Thoracic aorta (tissue), 2 donors: ENCODE results near the gene MRAP. TPM values are rescaled to one million over a fixed set of nuclear protein-coding genes. Genes with fewer than 3 reads are reported as not detected.

ENCODE experiments used
- ATAC-seq: fragments of 150-250 bp; one replicate; pipeline ENCODE4 v1.8.0; 2017; ENCODE audit warnings: low read depth; ENCODE audit not compliant: insufficient number of reproducible peaks, low FRiP score
- DNase-seq: peaks from one replicate; pipeline ENCODE4 v3.0.0-alpha.2; 2020; ENCODE audit warnings: low spot score
- H3K27ac ChIP-seq, 2 donors: fragments of 200-600 bp; sonication (generic); 1 replicate in 1 of 2; 2 replicates in 1 of 2; pipeline ENCODE4 v1.5.1; 2016; ENCODE audit warnings: mild to moderate bottlenecking in 2 of 2, moderate library complexity in 2 of 2
- H3K27me3 ChIP-seq: fragments of 200-600 bp; sonication (generic); replicated peaks from 2 replicates; pipeline ENCODE4 v1.6.0; 2016; ENCODE audit warnings: mild to moderate bottlenecking; ENCODE audit not compliant: insufficient read depth
- H3K36me3 ChIP-seq: fragments of 200-600 bp; sonication (generic); one replicate; pipeline ENCODE4 v1.5.1; 2016
- H3K4me1 ChIP-seq, 2 donors: fragments of 200-600 bp; sonication (generic); 1 replicate in 1 of 2; 2 replicates in 1 of 2; pipeline versions ENCODE4 v1.5.1 to v1.6.0; 2016; ENCODE audit warnings: low read depth in 2 of 2, mild to moderate bottlenecking in 1 of 2; ENCODE audit not compliant: control insufficient read depth in 1 of 2
- H3K4me3 ChIP-seq: fragments of 200-600 bp; sonication (generic); 2 replicates; pipeline ENCODE4 v1.5.1; 2016; ENCODE audit warnings: mild to moderate bottlenecking
- H3K9me3 ChIP-seq: fragments of 200-600 bp; sonication (generic); 2 replicates; pipeline ENCODE4 v1.5.1; 2016
- CTCF ChIP-seq: fragments of 200-600 bp; sonication (generic); IDR thresholded peaks from one replicate; pipeline ENCODE4 v1.5.1; 2019; ENCODE audit warnings: antibody characterized with exemption
- total RNA-seq, 2 donors: library from RNA; depleted of rRNA; stranded (reverse); fragments of >200 nt; gene quantifications; one replicate each; pipeline versions ENCODE4 v1.1.0 to v1.2.3, GENCODE V29; 2016

Gene MRAP
- total RNA-seq, 2 donors from 2014 or later = not detected

- DNase-seq = no peak
- Histone ChIP-seq H3K4me3 (no peak overlapping the region), H3K36me3 (peaks cover 50% of the 10 kb centered on the region), H3K9me3 (no peaks in the 10 kb centered on the region), H3K27ac (no peak overlapping the region), H3K4me1 (peaks cover 21 to 35% of the 10 kb centered on the region in 2 donors), H3K27me3 (no peaks in the 10 kb centered on the region)
- ATAC-seq = no peak
- no peak for TF ChIP-seq CTCF
Measured at GRCh38 chr21:32332463-32332951, 33.9 kb downstream of the MRAP start.

- no peak for DNase-seq
- no peak overlapping the region for H3K27ac ChIP-seq
- H3K9me3 ChIP-seq = no peaks in the 10 kb centered on the region
- no peak for TF ChIP-seq CTCF
- ATAC-seq = no peak
- peaks cover 7 to 20% of the 10 kb centered on the region in 2 donors for H3K4me1 ChIP-seq
- no peaks in the 10 kb centered on the region for H3K27me3 ChIP-seq
- H3K36me3 ChIP-seq = peaks cover 54% of the 10 kb centered on the region
- H3K4me3 ChIP-seq = no peak overlapping the region
Measured at GRCh38 chr21:32333953-32334673, 35.5 kb downstream of the MRAP start.

GRCh38 chr21:32334980-32335531 lies 36.4 kb downstream of the MRAP start:
- no peak for ATAC-seq
- Histone ChIP-seq H3K9me3 (no peaks in the 10 kb centered on the region), H3K4me3 (no peak overlapping the region), H3K27me3 (no peaks in the 10 kb centered on the region), H3K36me3 (peaks cover 58% of the 10 kb centered on the region), H3K27ac (no peak overlapping the region), H3K4me1 (peaks cover under 1 to 16% of the 10 kb centered on the region in 2 donors)
- no peak for TF ChIP-seq CTCF
- DNase-seq = no peak

GRCh38 chr21:32335601-32336575 lies 37.2 kb downstream of the MRAP start:
- peaks cover 64% of the 10 kb centered on the region for H3K36me3 ChIP-seq
- no peaks in the 10 kb centered on the region for H3K27me3 ChIP-seq
- H3K4me1 ChIP-seq = peaks cover 0 to 9% of the 10 kb centered on the region in 2 donors
- no peak for TF ChIP-seq CTCF
- H3K27ac ChIP-seq = peak overlapping the region in 1 of 2 donors; percentile 21
- no peak for DNase-seq
- no peak overlapping the region for H3K4me3 ChIP-seq
- ATAC-seq = no peak
- no peaks in the 10 kb centered on the region for H3K9me3 ChIP-seq

GRCh38 chr21:32336711-32337110 lies 38.1 kb downstream of the MRAP start:
- no peaks in the 10 kb centered on the region for H3K9me3 ChIP-seq
- no peaks in the 10 kb centered on the region for H3K27me3 ChIP-seq
- H3K4me3 ChIP-seq = no peak overlapping the region
- peaks cover 66% of the 10 kb centered on the region for H3K36me3 ChIP-seq
- no peak overlapping the region for H3K27ac ChIP-seq
- no peak for ATAC-seq
- H3K4me1 ChIP-seq = peaks cover 0 to 7% of the 10 kb centered on the region in 2 donors
- no peak for DNase-seq
- TF ChIP-seq CTCF = no peak
